NCI-H2029 (cell line): Measurements from ENCODE around the gene MT1A.
"Not testable (repeated sequence)": the region's sequence is repeated elsewhere in the genome, so short reads cannot be mapped to it uniquely, and the experiment has no call there.

Source experiments
- DNase-seq: peaks from one replicate; lab custom pipeline; 2025; lab: John Stamatoyannopoulos, UW

MT1A gene

DNA sequence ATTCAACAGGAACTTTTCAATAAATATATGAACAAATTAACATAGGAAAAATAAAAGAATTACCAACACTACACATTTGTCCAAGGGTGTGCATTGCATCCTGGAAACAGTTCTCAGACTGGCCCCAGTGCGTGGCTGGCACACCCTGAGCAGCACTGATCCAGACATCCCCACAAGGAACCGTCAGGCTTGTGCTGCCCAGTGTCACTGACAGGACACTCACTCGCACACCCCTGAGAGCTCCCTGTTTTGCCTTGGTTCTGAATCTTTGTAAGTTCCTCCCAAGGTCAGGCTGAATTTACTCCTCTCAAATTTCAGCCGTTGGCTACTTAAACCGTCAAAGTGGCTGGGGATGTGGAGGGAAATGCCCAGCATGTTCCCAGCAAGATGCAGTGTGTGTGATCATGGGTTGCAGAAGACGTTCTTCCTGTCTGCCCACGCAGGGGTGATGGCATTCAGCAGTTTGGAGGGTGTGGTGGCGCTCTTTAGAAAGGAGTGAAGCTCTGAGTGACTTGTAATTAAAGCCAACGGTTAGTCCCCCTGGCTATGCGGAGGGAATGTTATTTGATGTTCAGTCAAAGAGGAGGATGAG lies 28.4 kb upstream of the MT1A start:
- DNase-seq = no peak

- DNase-seq = no peak
Observed at GRCh38 chr16:56610609-56611111, 27.8 kb upstream of the MT1A start.

DNA sequence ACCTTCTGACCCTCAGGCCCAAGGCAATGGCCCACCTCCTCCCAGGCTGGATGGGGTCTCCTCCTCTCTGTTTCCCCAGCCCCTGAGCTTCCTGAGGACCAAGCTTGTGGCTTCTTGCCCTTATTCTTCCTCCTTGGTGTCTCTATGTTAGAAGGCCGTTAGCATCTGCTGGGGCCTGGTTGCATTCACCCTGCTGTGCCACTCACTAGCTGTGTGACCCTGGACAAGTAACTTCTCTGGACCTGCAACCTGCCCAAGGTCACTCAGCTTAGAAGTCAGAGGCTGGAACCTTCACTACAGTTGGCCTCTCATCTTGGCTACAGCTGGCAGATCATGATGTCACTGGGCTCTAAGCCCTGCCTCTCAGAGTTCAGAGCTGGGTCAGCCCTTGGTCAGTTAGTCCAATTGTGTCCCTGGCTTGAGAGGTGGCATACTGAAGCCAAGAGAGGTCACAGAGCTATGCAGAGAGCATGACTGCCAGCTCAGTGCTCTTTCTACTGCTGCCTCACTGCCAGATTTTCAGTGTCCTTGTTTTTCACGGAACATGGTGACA lies 27.1 kb upstream of the MT1A start:
- DNase-seq = no peak

DNA sequence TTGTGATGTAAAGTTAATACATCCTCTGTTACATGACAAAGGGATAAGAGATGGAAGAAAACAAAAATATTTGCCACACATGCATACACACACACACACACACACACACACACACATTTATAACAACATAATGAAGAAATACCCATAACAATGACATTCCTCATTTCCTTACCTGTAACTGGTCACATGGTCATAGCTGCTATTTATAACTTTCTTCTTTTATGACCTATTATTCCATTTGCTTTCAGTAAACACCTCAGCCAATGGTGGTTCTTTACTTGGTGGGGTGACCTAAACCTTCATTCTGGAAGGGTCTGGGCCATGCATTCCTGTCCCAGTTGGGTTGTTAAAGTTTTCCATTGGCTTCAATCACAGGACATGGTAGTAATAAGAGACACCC lies 24.8 kb upstream of the MT1A start:
- DNase-seq = no peak

GRCh38 chr16:56614549-56614991 lies 23.9 kb upstream of the MT1A start:
- DNase-seq = no peak

DNA sequence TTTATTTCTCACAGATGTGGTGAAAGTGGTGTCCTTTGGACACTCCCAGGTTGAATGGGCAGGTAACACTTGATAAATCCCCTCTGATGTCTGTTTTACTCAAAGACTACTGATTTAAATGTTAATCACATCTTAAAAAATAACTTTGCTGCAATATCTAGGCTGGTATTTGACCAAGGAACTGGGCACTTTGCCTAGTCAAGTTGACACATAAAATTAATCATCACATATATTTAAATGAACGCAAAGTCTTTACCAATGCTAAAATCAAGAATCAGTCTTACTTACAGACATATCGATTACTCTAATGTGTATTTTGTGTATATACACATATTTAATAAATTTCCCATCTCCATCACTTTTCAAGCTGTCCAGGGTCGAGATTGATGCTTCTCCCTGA lies 23.1 kb upstream of the MT1A start:
- DNase-seq = no peak

DNA sequence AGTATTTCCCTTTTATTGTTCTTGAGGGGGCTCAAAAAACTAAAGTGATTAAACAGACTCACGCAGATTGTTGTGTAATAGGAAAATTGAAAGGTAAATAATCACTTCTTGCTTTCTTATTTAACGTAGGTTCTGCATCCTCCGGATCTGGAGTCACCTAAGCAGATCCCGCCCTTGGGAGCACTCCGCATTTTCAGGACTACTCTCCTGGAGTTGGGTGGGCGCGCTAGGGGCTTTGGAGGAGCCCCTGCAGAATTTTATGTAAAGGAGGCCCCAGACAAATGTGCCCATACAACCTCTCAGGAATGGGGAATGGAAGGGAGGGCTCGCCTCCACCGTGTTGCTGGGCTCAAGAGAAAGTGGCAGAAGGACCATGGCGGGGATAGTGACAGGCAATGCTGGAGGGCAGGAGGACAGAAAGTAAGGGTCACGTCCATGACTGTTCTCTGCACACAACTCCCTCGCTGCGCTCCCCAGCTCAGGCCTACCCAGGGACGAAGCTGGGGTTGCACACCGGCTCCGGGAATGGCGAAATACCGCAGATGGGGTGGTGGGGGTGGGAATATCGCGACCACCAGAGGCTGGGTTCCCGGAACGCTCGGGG lies 21.8 kb upstream of the MT1A start:
- no peak for DNase-seq

- no peak for DNase-seq
Observed at GRCh38 chr16:56617212-56618085, 21.0 kb upstream of the MT1A start.

DNA sequence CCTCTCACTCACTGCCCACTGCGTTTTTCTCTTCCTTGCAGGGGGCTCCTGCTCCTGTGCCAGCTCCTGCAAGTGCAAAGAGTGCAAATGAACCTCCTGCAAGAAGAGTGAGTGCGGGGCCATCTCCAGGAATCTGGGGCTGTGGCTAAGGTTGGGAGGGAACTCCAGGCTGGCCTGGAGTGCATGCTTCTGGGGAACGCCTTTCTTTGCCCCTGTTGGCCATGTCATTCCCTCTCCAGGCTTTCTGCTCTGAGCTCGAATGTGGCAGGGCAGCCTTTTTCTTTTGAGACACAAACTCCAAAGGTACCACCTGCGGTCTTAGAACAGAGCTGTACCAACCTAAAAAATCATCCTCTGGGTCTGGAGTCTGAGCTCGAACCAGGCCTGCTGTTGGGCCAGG lies 20.3 kb upstream of the MT1A start:
- no peak for DNase-seq

- DNase-seq = no peak
Observed at GRCh38 chr16:56620339-56620897, 18.0 kb upstream of the MT1A start.

DNA sequence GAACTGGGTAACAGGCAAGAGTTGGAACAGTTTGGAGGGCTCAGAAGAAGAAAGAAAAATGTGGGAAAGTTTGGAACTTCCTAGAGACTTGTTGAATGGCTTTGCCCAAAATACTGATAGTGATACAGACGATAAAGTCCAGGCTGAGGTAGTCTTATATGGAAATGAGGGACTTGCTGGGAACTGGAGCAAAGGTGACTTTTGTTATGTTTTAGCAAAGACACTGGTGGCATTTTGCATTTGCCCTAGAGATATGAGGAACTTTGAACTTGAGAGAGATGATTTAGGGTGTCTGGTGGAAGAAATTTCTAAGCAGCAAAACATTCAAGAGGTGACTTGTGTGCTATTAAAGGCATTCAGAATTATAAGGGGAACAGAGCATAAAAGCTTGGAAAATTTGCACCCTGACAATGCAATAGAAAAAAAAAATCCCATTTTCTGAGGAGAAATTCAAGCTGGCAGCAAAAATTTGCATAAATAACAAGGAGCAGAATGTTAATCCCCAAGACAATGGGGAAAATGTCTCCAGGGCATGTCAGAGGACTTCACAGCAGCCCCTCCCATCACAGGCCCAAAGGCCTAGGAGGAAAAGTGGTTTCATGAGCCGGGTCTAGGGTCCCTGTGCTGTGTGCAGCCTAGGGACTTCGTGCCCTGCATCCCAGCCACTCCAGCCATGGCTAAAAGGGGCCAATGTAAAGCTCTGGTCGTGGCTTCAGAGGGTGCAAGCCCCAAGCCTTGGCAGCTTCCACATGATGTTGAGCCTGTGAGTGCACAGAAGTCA lies 16.6 kb upstream of the MT1A start:
- not testable (repeated sequence) for DNase-seq

GRCh38 chr16:56623184-56623583 lies 15.3 kb upstream of the MT1A start:
- DNase-seq = not testable (repeated sequence)

DNA sequence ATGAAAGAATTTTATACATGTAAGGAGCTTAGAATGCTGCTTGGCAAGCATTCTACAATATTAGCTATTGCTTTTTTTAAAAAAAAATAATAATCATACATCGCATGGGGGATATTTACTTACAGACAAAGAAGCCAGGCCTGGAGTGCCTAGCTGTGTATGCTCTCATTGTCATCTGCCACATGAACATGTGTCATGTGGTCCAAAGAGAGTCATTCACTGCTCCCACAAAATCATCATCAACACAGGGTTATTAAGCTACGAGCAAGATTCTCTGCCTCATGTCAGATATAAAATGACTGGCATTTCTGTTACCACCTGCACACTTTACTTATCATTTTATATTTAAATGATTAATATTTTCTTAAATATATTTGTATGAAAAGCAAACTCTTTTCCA lies 14.8 kb upstream of the MT1A start:
- DNase-seq = no peak

- DNase-seq = peak; percentile 50
Observed at GRCh38 chr16:56625140-56625942, 13.1 kb upstream of the MT1A start, which contains the start of gene MT1E. MT1E (plus strand) TSS chr16:56625781; CDS start chr16:56625852, 71 bp downstream.

- DNase-seq = no peak
Observed at GRCh38 chr16:56625943-56626654, 12.4 kb upstream of the MT1A start.

DNA sequence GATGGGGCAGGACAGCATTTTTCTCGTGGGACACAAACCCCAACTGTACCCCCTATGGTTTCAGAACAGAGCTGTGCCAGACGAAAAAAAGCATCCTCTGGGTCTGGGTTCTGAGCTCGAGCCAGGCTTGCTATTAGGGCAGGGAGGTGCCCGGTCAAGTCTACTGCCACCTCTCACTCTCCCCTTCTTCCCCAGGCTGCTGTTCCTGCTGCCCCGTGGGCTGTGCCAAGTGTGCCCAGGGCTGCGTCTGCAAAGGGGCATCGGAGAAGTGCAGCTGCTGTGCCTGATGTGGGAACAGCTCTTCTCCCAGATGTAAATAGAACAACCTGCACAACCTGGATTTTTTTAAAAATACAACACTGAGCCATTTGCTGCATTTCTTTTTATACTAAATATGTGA lies 11.8 kb upstream of the MT1A start:
- DNase-seq = no peak

DNA sequence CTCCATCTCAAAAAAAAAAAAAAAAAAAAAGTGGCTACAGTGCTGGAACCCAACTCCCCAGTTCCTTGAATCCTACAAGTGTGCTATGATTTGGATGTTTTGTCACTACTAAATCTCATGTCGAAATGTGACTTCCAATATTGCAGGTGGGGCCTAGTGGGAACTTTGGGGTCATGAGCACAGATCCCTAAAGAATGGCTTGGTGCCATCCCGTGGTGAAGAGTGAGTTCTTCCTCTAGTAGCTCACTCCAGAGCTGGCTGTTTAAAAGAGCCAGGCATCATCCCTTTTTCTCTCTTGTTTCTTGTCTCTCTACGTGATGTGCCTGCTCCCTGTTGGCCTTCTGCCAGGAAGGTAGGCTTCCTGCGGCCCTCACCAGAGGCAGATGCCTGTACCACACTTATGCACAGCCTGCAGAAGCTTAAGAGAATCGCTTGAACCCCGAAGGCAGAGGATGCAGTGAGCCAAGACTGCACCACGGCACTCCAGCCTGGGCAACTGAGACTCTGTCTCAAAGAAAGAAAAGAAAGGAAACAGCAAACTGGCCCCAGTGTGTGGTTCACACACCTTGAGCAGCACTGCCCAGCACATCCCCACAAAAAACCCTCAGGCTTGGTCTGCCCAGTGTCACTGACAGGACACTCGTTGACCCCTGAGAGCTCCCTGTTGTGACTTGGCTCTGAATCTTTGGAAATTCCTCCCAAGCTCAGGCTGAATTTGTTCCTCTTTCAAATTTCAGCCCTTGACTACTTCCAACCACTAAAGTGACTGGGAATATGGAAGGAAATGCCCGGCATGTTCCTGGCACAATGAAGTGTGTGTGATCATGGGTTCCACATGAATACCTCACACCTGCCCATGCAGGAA lies 9.7 kb upstream of the MT1A start:
- no peak for DNase-seq

GRCh38 chr16:56629531-56629930 lies 8.9 kb upstream of the MT1A start:
- no peak for DNase-seq

- DNase-seq = no peak
Observed at GRCh38 chr16:56630134-56630533, 8.3 kb upstream of the MT1A start.
